Measurements from ENCODE around the gene MAS1.
"Not testable (repeated sequence)": the region's sequence is repeated elsewhere in the genome, so short reads cannot be mapped to it uniquely, and the experiment has no call there.

MAS1 gene

DNA sequence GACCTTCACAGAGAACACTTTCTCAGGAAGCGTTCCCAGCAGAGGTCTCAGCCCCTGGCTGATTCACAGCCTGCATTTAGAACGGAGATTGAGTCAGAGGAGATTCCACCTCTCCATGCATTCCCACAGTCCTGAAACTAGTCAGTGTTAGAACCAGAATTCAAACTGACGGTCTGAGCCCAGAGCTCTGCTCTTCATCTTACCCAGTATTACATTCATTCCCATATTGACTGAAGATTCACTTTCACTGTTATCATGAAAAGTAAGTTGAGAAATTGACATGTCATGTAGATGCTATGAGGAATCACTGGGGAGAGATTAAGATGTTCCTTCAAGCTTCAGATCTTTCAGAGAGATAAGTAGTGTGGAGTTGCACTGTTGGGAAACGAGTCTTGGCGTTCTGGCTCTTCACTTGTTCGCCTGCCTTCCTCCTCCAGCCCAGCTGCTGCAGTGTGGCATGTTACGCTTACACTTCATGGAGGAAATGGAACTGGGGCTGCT lies 28.3 kb downstream of the MAS1 start:
- no peak for DNase-seq

DNA sequence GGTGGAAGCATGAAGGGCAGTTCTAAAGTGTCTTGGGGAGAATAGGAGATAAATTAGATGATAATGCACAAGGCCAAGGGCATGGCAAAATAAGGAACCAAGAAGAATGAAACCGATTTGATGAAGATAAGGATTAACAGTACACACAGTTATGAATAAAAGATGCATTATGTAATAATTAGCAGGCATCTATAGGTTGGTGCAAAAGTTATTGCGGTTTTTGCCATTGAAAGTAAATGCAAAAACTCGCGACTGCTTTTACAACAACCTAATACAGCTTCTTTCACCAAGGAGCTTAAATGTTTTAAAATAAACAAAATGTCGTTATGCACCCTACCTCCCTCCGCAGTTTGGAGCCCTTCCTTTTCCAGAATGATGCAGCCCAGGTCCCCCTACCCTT lies 29.0 kb downstream of the MAS1 start:
- DNase-seq = no peak

DNA sequence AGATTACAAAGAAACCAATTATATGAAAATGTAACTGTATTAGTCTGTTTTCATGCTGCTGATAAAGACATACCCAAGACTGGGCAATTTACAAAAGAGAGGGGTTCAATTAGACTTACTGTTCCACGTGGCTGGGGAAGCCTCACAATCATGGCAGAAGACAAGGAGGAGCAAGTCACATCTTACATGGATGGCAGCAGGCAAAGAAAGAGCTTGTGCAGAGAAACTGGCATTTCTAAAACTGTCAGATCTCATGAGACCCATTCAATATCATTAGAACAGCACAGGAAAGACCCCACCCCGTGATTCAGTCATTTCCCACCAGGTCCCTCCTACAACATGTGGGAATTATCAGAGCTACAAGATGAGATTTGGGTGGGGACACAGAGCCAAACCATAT lies 33.4 kb downstream of the MAS1 start:
- not testable (repeated sequence) for DNase-seq

DNA sequence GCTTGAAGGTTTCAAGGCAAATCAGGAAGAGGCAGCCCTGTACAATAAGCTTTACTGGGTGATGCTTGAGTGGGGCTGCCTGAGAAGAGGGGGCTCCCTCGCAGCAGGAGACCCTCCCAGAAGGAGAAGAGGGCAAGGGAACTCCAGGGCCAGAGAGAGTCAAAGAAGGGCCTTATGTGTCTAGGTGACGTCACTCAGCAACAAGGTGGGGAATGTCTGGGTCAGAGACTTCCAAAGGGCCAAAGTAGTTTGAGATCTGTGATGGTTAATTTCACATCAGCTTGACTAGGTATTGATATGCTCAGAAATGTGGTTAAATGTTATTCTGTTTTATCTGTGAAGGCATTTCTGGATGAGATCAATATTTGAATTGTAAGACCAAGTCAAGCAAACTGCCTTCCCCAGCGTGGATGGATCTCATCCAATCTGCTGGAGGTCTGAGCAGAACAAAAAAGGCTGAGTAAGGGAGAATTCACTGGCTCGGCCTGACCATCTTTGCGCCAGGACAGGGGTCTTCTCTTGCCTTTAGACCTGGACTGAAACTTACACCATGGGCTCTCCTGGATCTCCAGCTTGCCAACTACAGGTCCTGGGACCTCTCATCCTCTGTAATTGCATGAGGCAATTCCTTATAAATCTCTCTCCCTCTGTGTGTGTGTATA lies 35.9 kb downstream of the MAS1 start:
- DNase-seq = no peak

DNA sequence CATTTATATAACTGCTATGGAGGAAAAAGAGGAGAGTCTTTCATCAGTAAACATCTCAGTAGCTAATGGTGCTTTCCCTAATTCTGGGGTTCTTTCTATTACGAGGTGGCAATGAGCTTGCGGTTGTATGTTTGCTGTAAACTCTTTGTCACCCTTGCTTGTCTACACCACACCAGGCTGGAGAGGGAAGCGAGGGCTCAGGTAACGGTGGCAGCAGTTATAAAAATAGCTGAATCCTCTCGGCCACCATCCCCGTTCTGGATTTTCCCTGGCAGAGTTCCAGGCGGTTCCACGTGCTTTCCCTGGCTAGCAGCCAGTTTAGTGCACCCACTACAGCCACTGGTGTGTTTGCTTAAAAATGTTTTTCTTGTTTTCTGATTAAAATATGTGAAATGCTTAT lies 39.0 kb downstream of the MAS1 start:
- peak; percentile 71 for DNase-seq

DNA sequence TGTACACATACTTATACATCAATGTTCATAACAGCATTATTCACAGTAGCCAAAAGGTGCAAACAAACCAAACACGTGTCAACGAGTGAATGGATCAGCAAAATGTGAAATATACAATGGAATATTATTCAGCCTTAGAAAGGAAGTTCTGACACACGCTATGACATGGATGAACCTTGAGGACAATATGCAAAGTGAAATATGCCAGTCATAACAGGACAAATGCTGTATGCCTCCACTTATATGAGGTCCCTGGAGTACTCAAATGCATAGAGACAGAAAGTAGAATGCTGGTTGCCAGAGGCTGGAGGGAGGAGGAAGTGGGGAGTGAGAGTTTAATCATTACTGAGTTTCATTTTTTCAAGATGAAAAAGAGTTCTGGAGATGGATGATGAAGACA lies 40.3 kb downstream of the MAS1 start:
- DNase-seq = no peak

DNA sequence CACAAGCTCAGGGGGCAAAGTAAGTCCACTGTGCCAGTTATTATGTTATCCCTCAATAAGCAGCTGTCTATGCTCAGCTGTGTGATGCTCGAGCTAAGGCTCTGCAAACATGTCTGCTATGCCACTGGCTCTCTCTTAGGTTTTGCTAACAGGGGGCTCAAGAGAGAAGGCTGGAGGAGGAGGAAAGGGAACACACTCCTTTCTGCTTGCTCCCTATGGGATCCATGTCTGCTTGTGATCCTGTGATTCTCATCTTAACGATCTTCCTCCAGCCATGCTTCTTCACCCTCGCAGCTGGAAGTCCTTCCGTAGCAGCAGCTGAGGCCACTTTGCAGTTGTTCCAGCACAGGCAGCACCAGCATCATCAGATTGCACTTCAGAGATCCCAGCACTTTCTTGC lies 41.1 kb downstream of the MAS1 start:
- DNase-seq = no peak

DNA sequence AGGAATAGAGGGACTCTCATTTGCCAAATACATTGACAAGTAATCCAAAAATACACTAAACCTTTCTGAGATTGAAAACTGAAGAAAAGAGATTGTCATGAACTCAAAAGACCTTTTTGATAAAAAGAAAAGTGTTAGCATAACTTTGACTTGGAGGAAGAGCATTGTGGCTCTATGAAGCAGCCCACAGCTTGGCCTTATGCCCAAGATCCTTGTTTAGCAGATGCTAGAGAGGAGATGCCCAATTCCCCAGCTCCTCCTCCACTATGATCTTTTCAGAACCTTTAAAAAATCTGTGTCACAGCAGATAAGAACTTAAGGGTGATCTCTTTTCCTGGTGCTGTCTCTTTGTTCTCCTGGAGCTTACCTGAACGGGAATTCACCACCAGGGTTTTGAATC lies 42.3 kb downstream of the MAS1 start:
- DNase-seq = no peak

DNA sequence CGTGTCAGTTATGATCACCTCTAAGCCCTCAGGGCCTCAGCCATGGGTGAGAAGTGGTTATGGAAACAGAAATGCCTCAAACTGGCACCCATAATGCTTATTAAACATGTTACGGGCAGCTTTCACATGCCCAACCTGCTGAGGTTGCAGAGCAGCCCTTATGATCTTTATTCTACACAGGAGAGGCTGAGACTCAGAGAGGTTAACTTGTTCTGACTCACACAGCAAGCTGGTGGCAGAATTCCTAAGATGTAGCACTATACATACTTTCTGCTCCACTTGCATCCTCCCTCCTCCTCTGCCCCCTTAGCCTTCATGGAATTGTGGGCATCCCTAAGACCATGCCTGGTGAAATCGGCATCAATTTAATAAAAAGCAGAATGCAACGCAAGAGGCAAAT lies 43.4 kb downstream of the MAS1 start:
- DNase-seq = no peak

DNA sequence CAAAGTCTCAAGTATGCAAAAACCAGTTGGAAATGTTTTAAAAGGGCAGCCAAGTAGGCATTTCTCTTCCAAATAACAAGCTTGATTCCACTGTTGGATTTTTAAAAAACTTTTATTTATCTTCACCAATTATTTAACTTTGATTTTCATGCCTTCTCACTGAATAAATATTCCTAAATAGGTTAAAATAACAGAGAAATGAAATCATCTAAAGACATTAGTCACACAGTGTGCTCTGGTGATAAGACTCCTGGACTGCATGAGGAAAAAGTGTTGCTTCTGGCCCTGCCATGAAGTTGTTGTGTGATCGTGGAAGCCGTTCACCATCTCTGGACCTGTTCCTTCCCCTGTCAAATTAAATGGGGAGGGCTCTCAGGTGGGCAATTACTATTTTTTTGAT lies 44.3 kb downstream of the MAS1 start:
- DNase-seq = no peak

DNA sequence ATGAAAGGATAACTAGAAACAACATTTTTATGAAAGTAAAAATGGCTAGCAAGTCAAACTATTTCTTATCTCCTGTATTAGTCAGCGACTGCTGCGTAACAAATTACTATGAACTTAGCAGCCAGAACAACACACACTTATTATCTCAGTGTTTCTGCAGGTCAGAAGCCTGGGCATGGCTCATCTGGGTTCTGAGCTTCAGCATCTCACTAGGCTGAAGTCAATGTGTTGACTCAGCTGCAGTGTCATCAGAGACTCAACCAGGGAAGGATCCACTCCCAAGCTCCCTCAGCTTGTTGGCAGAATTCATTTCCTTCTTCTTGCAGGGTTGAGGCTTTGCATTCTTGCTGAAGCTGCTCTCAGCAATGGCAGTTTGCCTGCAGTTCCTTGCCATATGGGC lies 44.8 kb downstream of the MAS1 start:
- DNase-seq = no peak

DNA sequence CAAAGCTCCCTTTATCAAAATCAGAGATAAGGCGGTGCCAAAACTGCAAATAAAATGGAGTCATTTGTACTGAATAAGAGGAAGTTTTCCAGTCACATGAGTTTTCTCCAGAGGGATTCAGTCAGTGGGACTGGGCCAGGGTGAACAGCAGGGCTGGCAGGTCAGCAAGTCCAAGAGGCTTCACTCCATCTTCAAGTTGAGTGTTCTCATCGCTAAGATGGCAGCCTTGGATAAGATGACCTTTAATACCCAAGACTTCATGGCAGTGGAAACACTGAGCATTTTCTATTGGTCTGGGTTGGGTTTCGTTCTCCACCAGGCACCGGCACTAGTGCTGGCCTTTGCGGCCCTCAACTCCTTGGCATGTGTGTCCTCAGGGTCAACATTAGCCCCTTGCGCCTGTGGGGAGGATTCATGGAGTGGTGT lies 48.8 kb downstream of the MAS1 start:
- DNase-seq = no peak
